GM19467 (cell line): ENCODE results near the gene MRPL28.
"Not testable (repeated sequence)": the region's sequence is repeated elsewhere in the genome, so short reads cannot be mapped to it uniquely, and the experiment has no call there.

Experiments used
- ATAC-seq: cut with Tn5 transposase; IDR thresholded peaks from one replicate; pipeline ENCODE4 v1.9.1; 2021; ENCODE audit warnings: mild to moderate bottlenecking, moderate library complexity; ENCODE audit not compliant: unreplicated experiment

The MRPL28 gene

GRCh38 chr16:370443-370842, at the start of gene MRPL28:
TSS of gene MRPL28 (minus strand) at chr16:370538. CDS start at chr16:370218, 320 bp downstream.
- peak; percentile 79 for ATAC-seq

- ATAC-seq = not testable (repeated sequence)
Observed at GRCh38 chr16:415170-415498, 44.8 kb upstream of the MRPL28 start.

- no peak for ATAC-seq
Observed at GRCh38 chr16:414395-415169, 44.2 kb upstream of the MRPL28 start.

- ATAC-seq = no peak
Observed at GRCh38 chr16:411576-412265, 41.4 kb upstream of the MRPL28 start.

- no peak for ATAC-seq
Observed at GRCh38 chr16:410516-411178, 40.3 kb upstream of the MRPL28 start.

- no peak for ATAC-seq
Observed at GRCh38 chr16:407253-407652, 36.9 kb upstream of the MRPL28 start.

GRCh38 chr16:405548-406506, 35.5 kb upstream of the MRPL28 start:
- ATAC-seq = no peak

GRCh38 chr16:404971-405486, 34.7 kb upstream of the MRPL28 start:
- no peak for ATAC-seq

GRCh38 chr16:401468-402348, 31.4 kb upstream of the MRPL28 start, which contains the start of gene DECR2:
TSS of gene DECR2 (plus strand) at chr16:401885. CDS start at chr16:401964, 79 bp downstream.
- ATAC-seq = peak; percentile 55

GRCh38 chr16:400061-400591, 29.8 kb upstream of the MRPL28 start:
- no peak for ATAC-seq

- ATAC-seq = no peak
Observed at GRCh38 chr16:399340-400019, 29.1 kb upstream of the MRPL28 start.

GRCh38 chr16:398561-399339, 28.4 kb upstream of the MRPL28 start:
- no peak for ATAC-seq

GRCh38 chr16:397736-398332, 27.5 kb upstream of the MRPL28 start:
- no peak for ATAC-seq

GRCh38 chr16:397135-397661, 26.9 kb upstream of the MRPL28 start, which contains the start of gene NME4:
TSS of gene NME4 (plus strand) at chr16:397199. CDS start at chr16:397223, 24 bp downstream.
- ATAC-seq = no peak

- ATAC-seq = no peak
Observed at GRCh38 chr16:396605-397004, 26.3 kb upstream of the MRPL28 start.

- ATAC-seq = no peak
Observed at GRCh38 chr16:396199-396598, 25.9 kb upstream of the MRPL28 start.

GRCh38 chr16:392450-393030, 22.2 kb upstream of the MRPL28 start:
- no peak for ATAC-seq
